Endothelial cell of coronary artery (primary cell): Measurements from ENCODE around the gene GPR83. TPM values are rescaled to one million over a fixed set of nuclear protein-coding genes. Genes with fewer than 3 reads are reported as not detected.

ENCODE experiments used
- total RNA-seq: library from RNA; depleted of rRNA; stranded (reverse); fragments of >200 nt; gene quantifications from 2 replicates; pipeline ENCODE4 v1.2.3, GENCODE V29; 2014

GPR83 gene
- 0.09 TPM in 1 of 2 replicates, not detected in the other for total RNA-seq

DNA sequence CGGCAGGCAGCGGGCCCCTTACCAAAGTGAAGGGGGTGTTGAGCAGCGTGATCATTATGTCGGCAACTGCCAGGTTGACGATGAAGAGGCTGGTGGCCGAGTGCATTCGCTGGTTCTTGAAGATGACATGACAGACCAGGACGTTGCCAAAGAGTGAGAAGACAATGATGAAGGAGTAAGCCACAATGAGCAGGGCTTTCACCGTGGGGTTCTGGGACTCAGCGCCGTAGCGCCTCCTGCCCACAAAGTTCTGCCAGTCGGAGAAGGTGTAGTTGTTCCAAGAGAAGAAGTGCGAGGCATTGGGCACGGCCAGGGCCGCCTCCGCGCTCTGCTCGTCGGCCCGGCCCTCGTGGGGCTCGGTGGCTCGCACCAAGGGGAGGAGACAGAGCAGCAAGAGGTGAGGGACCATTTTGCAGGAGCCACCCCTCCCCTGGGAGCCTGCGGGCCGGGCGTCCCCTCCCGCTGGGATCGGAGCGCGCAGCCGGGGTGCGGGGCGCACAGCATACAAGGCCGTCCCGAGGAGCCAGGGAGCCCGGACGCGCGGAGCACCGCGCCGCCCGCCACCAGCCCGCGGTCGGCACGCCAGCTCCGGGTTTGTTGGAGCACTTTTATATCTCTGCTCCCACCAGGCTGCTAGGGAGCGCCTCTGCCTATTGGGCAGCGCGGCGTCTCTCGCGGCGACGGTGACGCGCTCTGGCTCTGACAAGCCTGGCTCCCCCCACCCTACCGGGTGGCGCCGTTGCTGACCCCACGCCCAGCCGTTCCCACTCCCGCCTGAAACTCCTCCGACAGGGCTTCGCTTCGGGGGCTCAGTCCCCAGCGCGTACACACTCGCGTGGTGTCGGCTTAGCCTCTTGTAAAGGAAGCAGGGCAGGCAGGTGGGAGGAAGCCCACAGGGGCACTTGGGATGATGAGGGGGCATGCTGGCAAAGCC lies at the start of gene GPR83:
Gene GPR83 (minus strand): TSS at position 581 of the 934 bp plus-strand sequence. CDS start 172 bp downstream, at position 409.

Other genes with a start within 250 kb of the GPR83 start
- not detected in 2 replicates for gene IZUMO1R, start 96.8 kb downstream of the GPR83 start, total RNA-seq
- 11.4 and 12.2 TPM in 2 replicates for gene MRE11, start 92.4 kb upstream of the GPR83 start, total RNA-seq
- 7.0 and 10.8 TPM in 2 replicates for gene ANKRD49, start 92.6 kb upstream of the GPR83 start, total RNA-seq
- not detected in 2 replicates for gene C11orf97, start 111.0 kb upstream of the GPR83 start, total RNA-seq
- gene FUT4, start 142.5 kb upstream of the GPR83 start, total RNA-seq, result 3.0 and 4.1 TPM in 2 replicates
- gene PIWIL4, start 165.9 kb upstream of the GPR83 start, total RNA-seq, result 0.18 and 1.0 TPM in 2 replicates